Stimulated activated CD4-positive, alpha-beta T cell treated with anti-CD3 and anti-CD28 coated beads, Interleukin-1b, Interleukin-23, amount 100 ng/mL, for 48 hours (primary cell): ENCODE data around the gene FLAD1.
A peak's percentile ranks its signal among the peaks of the same experiment; 100 is the strongest.
"Not testable (repeated sequence)": the region's sequence is repeated elsewhere in the genome, so short reads cannot be mapped to it uniquely, and the experiment has no call there.

Experiments used
- DNase-seq: peaks from one replicate; pipeline ENCODE4 v3.0.0-alpha.2; 2020

FLAD1 gene

DNA sequence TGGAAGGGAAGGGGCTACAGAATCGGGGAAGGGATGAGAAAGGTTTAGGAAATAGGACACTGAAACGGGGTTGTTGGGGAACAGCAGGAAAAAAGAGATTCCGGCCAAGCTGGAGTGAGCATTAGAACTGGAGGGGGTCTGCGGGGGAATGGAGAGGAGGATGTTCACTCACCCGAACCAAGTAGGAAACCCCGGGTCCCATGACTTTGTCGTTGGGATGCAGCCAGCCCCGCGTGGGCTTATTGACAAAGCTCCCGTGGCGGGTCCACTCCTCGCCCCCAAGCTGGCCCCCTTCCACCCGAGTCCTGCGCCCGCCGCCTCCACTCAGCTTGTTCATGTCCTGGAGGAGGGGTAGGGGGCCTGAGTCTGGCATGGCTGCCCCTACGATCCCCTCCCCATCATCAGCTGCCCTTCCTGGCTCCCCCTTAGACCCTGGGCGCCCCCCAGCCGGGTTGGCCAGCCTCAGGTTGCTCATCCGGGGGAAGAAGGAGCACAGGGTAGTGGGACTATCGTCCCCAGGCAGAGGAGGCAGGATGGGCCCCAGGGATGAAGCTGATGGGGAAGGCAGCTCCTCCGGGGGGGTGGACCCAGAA, 13.2 kb upstream of the FLAD1 start:
- no peak for DNase-seq

DNA sequence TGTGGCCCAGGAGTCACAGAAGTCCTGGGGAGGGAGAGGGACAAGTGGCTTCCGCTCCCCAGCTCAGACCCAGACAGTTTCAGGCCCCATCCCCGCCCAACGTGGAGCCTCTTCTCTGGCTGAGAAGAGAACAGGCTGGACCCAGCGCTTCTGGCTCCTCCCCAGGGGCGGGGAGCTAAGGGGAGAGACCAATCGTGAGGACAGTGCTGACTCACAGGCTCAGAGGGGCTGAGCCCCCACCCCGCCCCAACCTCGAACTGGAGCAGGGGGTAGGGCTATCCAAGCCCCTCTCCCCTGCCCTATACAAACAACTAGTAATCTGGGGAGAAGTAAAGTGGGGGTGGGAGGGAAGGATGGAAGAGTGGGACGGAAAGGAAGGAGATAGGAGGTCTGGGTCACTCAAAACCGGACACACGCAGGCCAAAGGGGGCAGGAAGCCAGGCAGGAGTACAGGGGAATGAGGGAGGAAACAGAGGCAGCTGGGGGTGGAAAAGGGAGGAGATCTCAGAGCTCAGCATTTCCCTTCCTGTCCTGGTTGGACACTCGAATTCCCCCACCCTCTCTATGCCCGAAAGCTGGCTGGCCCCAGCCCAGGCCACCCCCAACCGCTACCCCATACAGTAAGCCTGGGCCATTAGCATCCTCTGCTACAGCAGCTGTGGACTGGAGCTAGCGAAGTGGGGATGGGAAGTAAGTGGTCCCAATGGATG, 12.4 kb upstream of the FLAD1 start, which contains the start of gene SHC1:
TSS of gene SHC1 (minus strand) at position 117 of the 710 bp plus-strand sequence. CDS start 221 bp downstream, outside the sequence.
- peak; percentile 55 for DNase-seq

DNA sequence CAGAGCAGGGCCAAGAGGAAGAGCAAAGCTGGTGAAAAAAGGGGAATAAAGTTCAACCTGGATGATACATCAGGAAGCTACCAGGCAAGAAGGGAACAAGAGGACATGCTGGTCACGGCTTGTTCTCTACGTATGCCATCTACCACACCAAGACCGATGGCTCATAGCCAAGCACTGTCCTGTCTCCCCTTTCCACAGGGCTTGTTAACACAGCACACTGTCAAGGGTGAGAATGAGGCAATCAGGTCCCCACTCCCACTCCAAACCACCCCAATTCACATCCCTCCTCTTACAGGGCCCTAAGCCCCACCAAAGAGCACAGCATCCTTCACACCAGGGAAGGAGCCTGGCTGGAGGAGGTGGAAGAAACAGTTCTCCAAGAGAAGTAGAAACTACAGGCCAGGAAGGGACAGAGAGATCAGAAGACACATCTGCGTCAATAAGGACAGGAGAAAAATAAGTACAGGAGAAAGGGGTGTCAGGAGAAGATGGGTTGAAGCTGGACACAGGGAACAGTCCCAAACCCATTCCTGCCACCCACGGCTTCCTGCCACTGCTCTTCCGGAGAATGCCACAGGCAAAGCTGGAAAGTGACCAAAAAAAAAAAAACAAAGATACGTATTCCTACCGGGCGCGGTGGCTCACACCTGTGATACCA, 11.7 kb upstream of the FLAD1 start:
- DNase-seq = no peak

- no peak for DNase-seq
These were observed 11.0 kb upstream of the FLAD1 start for GRCh38 chr1:154972213-154972516.

- no peak for DNase-seq
These were observed 10.4 kb upstream of the FLAD1 start for GRCh38 chr1:154972517-154973343.

DNA sequence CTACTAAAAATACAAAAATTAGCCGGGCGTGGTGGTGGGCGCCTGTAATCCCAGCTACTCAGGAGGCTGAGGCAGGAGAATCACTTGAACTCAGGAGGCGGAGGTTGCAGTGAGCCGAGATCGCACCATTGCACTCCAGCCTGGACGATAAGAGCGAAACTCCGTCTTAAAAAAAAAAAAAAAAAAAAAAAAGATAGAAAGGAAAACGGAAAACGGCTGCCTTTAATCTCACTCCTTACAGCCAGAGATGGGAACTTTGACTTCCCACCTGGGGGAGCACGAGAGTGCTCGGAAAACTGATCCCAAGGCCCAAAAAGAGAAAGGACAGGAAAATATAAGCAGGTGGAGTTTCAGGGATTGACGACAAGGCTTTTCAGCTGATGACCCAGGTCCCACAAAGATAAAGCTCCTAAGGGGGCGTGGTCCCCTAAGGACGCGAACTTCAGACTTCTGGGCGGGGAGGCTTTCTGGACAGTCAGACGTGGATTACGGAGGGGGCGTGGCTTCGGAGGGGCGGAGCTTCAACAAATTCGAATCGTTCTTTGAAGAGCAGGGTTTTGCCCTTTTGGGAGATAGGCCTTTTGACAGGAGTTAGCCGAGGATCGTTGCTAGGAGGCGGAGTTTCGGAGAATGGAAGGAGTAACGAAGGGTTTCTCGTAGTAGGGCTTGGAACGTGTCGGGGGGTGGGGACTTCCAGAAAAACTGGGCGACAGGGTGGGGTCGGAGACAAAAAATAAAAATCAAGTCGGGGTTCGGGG, 9.6 kb upstream of the FLAD1 start:
- peak; percentile 97 for DNase-seq

DNA sequence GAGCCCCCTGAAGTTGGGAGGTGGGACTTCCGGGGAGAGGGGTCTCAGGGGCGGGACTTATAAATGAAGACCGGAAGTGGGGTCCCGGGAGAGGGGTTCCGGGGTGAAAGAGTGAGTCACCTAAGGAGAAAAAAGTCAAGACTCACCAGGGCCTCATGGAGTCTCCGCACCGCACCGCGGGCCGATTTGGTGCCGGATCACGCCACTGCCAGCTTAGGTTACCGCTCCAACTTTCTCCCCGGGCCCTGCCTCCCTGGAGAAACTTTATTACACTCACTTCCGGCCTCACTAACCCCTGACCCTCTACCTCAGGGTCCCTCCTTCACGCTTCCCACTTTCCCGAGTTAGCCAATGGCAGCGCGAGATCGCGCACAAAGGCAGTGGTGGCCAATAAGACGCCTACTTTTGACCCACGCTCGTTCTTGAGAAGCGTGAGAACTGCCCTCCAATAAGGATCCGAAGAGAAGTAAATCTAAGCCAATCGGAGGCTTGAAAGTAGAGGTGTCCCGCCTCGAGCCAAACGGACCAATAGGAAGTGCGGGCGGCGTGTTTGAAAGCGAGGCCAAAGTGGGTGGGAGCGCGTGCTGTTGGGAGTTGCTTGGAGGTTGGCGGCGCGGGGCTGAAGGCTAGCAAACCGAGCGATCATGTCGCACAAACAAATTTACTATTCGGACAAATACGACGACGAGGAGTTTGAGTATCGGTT, 8.9 kb upstream of the FLAD1 start, which contains the start of gene CKS1B:
TSS of gene CKS1B (plus strand) at position 580 of the 706 bp plus-strand sequence. CDS start at position 645, 65 bp downstream.
- DNase-seq = peak; percentile 97

- peak; percentile 96 for DNase-seq
These were observed 8.2 kb upstream of the FLAD1 start for GRCh38 chr1:154974808-154975408.

GRCh38 chr1:154975409-154976059, 7.6 kb upstream of the FLAD1 start:
- DNase-seq = peak; percentile 61

GRCh38 chr1:154977762-154978161, 5.4 kb upstream of the FLAD1 start:
- not testable (repeated sequence) for DNase-seq

GRCh38 chr1:154978360-154978759, 4.8 kb upstream of the FLAD1 start:
- no peak for DNase-seq

DNA sequence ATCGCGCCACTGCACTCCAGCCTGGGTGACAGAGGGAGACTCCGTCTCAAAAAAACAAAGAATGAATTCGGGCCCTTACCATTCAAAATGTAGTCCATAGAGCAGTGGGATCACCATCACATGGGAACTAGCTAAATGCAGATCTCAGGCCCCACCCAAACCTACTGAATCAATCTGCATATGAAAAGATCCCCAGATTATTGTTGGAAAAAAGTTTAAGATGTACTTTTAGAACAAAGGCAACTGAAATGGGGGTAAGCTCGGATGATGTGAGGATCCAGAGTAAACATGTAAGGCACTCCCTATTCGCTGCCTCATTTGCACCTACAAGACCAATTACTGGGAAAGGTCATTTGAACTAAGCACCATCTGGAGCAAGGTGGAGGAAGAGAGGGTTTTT, 803 bp upstream of the FLAD1 start:
- no peak for DNase-seq

DNA sequence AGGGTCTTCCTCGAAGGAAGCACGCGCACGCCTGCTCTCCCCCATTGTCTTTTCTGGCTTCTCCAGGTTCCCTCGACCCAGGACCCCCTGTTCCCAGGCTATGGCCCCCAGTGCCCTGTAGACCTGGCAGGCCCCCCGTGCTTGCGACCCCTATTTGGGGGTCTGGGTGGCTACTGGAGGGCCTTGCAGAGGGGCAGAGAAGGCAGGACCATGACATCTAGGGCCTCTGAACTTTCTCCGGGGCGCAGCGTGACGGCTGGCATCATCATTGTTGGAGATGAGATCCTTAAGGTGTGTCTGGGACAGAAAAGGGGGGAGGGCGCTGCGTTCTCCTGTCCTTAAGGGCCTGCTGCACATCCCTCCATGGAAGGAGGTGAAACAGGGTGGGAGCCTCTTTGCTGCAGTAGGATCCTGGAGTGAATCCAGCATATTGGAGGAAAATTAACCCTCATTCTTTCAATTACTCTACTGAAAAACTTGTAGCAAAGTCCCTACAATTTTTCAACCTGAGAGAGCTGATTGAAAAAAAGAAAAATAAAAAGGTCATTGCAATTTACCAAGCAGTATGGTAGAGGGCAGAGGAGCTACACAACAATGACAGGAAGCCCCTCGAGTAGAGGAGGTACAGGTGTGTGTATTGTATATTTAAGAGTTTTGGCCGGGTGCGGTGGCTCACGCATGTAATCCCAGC, 777 bp downstream of the FLAD1 start:
- no peak for DNase-seq

DNA sequence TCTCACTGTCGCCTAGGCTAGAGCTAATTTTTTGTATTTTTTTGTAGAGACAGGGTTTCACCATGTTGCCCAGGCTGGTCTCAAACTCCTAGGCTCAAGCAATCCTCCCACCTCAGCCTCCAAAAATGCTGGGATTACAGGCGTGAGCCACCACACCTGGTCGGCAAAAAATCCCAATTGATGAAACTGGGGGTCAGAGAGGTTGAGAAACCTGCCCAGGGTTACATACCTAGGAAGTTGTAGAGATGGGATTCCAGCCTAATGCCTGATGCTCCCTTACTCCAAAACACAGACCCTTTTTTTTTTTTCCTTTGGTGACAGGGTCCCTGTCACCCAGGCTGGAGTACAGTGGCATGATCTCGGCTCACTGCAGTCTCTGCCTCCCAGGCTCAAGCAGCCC, 3.6 kb downstream of the FLAD1 start:
- not testable (repeated sequence) for DNase-seq

- no peak for DNase-seq
These were observed 4.2 kb downstream of the FLAD1 start for GRCh38 chr1:154987326-154987725.

- DNase-seq = no peak
These were observed 5.2 kb downstream of the FLAD1 start for GRCh38 chr1:154988058-154988954.

GRCh38 chr1:154989195-154989860, 6.2 kb downstream of the FLAD1 start:
- no peak for DNase-seq

- DNase-seq = no peak
These were observed 7.1 kb downstream of the FLAD1 start for GRCh38 chr1:154990276-154990675.
